Fibroblast of the aortic adventitia (primary cell): ENCODE data around the gene TUT7. TPM values are rescaled to one million over a fixed set of nuclear protein-coding genes. Genes with fewer than 3 reads are reported as not detected.

Experiments used
- DNase-seq: peaks from one replicate; pipeline ENCODE4 v3.0.0-alpha.2; 2010; ENCODE audit warnings: low read depth
- H3K4me3 ChIP-seq: 2 replicates; pipeline ENCODE4 v1.5.1; 2011; ENCODE audit warnings: low read depth, mild to moderate bottlenecking, control low read depth, low read length, moderate library complexity
- total RNA-seq: library from RNA; depleted of rRNA; stranded (reverse); fragments of >200 nt; gene quantifications from 2 replicates; pipeline ENCODE4 v1.2.3, GENCODE V29; 2012; ENCODE audit warnings: low replicate concordance
- TF ChIP-seq, protein P1 (sequence below): IDR thresholded peaks from 2 replicates; pipeline ENCODE4 v1.5.1; 2011; ENCODE audit warnings: mild to moderate bottlenecking, low read length, control low read depth, inconsistent platforms; ENCODE audit not compliant: insufficient read depth

The TUT7 gene
- total RNA-seq, 1 donor, result 44.2 TPM

DNA sequence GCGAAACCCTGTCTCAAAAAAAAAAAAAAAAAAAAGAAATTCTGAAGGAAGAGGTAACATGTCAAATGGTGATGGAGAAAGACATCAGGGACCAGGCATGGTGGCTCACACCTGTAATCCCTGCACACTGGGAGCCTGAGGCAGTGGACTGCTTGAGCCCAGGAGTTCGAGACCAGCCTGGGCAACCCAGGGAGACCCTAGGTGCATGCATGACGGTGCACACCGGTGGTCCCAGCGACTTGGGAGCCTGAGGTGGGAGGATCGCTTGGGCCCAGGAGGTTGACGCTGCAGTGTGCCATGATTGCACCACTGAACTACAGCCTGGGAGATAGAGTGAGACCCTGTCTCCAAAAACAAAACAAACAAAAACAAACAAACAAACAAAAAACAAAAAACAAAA is 73.6 kb downstream of the TUT7 start:
- TF ChIP-seq, protein P1, sequence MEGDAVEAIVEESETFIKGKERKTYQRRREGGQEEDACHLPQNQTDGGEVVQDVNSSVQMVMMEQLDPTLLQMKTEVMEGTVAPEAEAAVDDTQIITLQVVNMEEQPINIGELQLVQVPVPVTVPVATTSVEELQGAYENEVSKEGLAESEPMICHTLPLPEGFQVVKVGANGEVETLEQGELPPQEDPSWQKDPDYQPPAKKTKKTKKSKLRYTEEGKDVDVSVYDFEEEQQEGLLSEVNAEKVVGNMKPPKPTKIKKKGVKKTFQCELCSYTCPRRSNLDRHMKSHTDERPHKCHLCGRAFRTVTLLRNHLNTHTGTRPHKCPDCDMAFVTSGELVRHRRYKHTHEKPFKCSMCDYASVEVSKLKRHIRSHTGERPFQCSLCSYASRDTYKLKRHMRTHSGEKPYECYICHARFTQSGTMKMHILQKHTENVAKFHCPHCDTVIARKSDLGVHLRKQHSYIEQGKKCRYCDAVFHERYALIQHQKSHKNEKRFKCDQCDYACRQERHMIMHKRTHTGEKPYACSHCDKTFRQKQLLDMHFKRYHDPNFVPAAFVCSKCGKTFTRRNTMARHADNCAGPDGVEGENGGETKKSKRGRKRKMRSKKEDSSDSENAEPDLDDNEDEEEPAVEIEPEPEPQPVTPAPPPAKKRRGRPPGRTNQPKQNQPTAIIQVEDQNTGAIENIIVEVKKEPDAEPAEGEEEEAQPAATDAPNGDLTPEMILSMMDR, result no peak
- H3K4me3 ChIP-seq, result peak overlapping the region; percentile 7
- no peak for DNase-seq

DNA sequence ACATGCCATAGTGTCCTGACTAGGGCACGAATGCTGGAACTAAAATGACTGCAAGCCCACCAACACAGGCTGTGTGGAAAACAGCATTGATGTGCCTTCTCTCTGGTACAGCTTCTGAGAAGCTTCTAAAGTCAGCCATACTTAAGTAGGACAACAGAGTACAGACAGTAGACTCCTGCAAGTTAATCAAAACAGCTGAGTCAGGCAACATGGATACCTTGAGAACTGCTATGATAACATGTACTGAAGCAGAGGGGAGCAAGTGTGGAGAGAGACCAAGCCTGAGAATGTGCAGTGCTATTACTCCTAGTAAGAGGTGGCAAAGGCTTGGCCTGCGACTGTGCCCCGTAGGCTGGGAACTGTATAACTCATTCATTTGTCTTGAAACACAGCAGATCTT is 74.4 kb downstream of the TUT7 start:
- TF ChIP-seq, protein P1, result no peak
- DNase-seq, result no peak
- no peak overlapping the region for H3K4me3 ChIP-seq

DNA sequence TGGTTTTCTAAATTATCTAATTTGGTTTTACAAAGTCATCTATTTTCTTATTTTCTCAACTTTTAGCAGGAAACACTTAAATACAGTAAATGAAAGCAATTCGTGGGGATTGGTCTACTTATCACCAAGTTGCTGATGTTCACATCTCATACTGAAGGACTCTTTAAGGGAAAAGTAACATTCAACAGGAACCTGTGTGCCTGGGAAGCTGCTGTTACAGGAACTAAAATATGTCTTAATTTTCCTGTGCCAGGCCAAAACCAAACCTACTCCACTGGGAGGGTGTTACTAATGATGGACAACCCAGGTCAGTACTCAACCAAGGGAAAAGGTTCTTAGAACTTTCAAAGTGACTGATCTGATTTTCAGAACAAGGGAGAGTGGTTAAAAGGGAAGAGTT is 77.1 kb downstream of the TUT7 start:
- no peak for DNase-seq
- TF ChIP-seq, protein P1, result no peak
- H3K4me3 ChIP-seq, result no peak overlapping the region

DNA sequence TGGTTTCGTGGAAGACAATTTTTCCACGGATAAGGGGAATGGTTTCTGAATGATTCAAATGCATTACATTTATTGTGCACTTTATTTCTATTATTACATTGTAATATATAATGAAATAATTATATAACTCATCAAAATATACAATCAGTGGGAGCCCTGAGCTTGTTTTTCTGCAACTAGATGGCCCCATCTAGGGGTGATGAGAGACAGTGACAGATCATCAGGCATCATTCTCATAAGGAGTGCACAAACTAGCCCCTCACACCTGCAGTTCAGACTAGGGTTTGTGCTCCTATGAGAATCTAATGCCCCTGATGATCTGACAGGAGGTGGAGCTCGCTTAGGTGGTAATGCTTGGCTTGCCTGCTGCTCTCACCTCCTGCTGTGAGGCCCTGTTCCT is 78.2 kb downstream of the TUT7 start:
- no peak overlapping the region for H3K4me3 ChIP-seq
- TF ChIP-seq, protein P1, result peak; percentile 16
- no peak for DNase-seq

DNA sequence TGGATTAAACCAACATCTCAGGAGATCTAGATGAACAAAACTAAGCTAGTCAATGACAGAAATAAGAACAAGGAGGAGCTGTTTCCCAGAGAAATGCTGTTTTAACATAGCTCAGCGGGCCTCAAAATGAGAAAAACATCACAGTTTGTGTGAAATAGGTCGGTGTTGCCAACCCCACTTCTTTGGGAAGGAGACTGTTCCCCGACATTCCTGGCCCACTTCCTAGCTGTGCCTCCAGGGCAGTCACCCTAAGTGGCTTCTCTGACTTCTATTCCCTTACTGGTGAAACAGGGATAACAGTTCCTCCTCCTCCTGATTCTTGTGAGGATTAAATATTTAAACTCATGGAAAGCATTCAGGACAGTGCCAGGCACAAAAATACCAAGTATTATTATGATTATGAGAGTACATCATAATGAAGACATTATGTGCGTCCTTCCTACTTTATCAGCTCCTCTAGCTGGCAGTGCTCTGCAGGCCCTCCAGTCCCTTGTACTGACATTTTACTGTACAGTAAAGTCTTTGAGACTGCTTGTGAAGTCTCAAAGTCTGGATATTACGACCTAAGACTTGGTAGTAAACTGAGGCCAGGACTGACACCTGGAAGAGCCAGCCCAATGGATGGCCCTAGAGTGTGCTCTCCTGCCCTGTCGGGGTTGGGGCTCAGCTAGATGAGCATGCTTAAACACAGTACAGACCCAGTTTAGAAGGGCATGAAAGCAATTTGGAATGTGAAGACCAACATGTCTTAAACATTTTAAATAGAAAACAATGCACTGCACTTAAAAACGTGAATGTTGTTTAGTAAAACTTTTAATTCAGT is 79.2 kb downstream of the TUT7 start:
- DNase-seq, result no peak
- TF ChIP-seq, protein P1, result no peak
- H3K4me3 ChIP-seq, result no peak overlapping the region

DNA sequence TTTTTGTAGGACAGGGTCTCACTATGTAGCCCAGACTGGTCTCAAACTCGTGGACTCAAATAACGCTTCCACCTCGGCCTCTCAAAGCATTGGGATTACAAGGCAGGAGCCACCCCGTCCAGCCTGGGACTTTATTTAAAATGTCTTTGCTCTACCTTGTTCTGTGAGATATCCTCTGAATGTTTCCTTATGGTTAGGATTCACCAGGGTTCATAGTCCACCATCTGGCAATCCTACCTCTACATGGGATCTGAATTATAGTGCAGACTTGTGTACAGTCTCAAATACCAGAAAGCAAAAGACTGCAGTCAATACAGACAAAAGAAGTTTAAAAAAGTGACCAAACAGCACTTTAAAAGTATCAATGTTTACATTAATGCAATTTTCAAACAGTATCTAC is 82.0 kb downstream of the TUT7 start:
- TF ChIP-seq, protein P1, result no peak
- no peak for DNase-seq
- no peak overlapping the region for H3K4me3 ChIP-seq

DNA sequence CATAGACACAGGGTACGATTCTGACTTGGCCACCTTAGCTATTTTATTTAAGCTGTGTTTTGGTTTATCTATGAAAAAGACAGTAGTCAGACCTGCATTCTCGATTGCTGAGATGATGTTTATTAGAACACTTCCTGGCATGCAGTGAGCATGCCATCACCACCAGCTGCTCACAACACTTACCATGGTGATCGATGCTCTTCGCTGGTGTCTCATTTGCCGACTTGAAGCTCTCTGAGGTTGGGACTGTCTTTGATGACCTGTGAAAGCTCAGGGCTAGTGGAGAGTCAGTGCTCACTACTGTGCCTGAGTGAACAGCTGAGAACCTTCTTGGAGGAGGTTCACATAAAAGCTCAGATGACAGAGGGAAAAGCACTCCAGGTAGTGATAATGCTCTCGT is 90.3 kb downstream of the TUT7 start:
- no peak overlapping the region for H3K4me3 ChIP-seq
- DNase-seq, result no peak
- TF ChIP-seq, protein P1, result no peak
